NCI-H2029 treated with DMSO at 0.1 percent for 48 hours (cell line): ENCODE results near the gene SPECC1L.

Experiments
- DNase-seq: peaks from one replicate; lab custom pipeline; 2025; lab: John Stamatoyannopoulos, UW

Gene SPECC1L

DNA sequence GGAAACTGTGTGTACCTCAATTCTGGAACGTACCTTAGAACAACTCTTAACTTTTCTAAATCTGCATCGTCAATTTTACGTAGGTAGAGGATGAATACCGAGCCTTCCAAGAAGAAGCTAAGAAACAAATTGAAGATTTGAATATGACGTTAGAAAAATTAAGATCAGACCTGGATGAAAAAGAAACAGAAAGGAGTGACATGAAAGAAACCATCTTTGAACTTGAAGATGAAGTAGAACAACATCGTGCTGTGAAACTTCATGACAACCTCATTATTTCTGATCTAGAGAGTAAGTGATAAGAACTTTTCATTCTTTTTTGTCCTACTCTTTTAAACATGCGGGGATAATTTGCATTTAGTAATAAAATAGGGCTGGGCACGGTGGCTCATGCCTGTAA is 53.5 kb downstream of the SPECC1L start:
- no peak for DNase-seq

DNA sequence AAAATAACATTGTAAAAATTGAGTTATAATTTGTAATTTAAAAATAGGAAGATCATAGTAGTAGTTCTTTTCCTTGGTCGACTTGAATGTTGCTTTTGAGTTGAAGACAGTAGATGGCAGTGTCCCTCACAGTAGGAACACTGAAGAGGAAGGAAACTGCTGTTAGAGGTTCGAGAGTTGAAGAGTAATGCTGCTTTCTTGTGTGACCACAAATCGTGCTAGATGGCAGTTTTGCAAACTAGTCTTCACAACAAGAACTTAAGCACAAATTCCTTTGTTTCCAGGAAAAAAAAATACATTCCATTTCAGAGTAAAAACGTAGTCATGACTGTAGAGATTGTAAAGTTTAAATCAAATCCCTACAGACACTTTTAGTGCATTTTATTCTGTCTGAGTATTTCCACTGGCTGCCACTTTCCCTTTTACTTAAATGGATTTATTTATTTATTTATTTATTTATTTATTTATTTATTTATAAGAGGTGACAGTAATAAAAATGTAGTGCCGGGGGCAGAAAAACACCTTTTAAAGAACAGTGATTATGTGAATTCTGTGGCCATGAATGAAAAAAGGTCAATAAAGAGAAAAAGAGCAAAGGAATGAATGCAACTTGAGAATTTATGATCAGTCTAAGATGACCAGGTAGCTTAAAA is 54.6 kb downstream of the SPECC1L start:
- DNase-seq, result no peak

DNA sequence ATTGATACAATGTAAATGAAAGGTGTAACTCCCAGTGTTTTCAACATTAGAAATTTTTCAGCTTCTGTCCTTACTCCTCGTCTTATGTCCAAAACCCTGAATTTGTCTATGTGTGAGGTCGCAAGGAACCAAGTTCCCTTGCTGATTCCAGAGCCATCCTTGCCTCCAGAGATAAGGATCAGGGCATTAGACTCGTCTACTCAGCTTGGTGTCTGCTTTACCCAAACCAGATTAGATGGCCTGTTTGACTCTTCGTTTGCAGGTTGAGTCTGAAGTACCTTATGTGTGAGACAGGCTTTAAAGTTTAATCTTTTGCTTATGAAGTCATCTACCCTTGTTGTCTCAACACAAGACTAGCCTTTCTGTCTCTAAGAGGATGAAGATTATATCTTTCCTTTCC is 55.6 kb downstream of the SPECC1L start:
- no peak for DNase-seq

DNA sequence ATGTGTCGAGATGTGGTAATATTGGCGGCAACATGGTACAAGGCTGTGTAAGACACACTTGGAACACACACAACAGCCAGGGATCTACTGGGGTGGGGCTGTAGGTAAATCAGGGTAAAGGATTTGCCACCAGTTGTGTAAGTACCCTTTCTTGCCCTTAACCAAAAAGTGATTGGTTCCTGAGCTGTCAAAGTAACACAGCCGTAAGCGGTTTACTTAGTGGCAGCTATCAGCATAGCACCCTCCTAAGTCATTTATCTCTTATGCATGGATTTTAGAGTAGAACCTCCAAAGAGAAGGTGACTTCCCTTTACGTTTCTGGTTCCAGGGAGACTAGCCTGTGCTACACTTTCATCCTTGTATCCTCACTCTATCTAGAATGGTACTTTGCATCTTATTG is 57.2 kb downstream of the SPECC1L start:
- DNase-seq, result no peak

DNA sequence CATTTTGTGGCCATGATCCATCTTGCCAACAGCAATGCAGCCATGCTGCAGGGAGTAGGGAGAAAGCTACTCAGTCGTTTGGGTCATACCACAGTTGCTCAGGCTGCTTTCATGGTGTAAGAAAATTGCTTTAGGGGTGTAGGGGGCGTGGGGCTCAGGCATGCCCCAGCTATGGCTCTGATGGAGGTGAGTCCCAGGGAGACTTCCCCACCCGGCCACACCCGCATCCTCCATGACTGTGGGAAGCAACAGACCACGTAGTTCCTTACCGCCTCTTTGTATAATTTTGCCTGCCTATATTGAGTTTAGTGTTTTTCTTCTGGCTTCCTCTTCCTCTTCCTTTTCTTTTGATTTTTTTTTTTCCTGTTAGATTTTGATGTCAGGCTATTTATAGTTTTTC is 58.8 kb downstream of the SPECC1L start:
- no peak for DNase-seq

DNA sequence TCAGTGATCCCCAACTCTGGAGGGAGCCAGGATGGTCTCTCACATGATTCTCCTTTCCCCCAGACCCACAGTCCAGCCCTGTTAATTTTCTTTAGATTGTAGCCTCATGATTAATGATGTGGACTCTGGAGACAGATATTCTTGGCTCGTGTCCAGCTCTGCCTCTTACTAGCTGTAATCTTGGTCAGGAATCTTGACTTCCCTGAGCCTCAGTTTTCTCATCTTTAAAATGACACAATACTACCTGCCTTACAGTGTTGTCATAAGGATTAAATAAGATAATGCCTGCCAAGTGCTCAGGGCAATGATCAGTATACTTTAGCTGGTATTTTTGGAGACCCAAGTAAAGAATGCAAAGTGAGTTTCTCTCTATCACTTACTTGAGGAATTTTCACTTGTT is 60.0 kb downstream of the SPECC1L start:
- no peak for DNase-seq

DNA sequence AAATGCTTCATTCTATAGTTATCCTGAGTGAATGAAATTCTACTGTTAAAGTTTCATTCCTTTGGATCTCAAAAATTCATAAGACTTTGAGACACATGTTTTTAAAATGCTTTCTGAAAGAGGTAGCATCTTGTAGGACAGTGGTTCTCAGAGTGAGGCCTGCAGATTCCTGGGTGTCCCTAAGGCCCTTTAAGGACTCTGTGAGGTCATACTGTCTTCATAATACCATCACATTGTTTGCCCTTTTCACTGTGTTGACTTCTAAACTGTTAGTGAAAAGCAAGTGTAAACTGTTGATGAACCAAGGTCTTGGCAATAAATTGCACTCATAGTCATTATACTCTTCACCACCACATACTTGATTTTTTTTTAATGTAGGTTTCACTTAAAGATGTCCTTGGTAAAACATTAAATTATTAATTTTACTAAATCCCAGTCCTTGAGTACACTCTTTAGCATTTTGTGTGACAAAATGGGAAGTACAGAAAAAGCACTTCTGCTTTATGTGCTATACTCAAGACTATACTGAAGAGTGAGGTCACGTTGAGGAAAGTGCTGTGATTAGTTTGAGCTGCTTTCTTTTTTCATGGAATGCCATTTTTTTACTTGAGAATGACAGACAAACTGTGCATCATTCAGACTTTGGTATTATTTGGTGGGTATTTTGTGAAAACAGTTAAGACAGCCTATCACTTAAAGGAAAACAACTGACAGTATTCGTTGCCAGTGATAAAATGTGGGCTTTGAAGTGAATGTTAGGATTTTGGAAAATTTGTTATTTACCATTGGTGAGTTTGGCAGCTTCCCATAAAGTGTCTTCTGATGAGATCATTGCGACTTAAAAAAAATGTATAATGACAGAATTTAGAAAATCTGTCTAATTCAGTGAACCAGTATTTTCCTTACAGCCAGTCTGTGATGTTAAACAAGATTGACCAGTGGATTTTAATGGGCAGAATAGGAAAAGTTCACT is 61.1 kb downstream of the SPECC1L start:
- no peak for DNase-seq

DNA sequence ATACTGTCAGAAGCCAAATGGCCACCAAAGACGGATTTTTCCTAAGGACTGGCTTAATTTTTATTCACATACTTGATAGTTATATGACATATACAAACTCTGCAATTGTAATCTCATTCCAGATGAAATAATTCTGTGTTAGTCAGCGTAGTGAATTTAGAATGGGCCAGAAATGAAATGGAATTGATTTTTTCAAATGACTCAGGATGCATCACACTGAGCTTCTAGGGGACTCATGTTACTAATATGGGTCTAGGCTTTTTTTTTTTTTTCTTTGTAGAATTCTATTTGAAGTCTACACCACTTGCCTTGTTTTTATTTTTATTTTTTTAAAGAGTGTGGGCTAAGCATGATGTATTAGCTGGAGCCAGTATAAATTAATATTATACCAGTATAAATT is 62.7 kb downstream of the SPECC1L start:
- DNase-seq, result no peak

DNA sequence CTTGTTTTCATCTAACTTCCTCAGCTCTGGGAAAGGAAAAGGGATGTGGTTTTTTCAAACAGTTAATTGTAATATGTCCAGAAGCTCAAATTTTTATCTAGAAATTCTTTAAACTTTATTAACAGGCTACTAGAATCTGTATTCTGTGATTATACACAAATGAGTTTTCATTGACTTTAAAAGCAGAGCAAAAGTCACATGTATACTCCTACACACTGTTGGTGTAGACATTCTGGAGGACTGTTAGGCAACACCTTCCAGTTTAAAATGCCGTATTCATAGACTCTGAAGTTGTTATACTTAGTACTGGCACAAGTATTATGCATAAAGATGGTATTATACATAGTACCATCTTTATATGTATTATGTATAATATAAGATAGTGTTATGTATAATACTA is 64.9 kb downstream of the SPECC1L start:
- no peak for DNase-seq

DNA sequence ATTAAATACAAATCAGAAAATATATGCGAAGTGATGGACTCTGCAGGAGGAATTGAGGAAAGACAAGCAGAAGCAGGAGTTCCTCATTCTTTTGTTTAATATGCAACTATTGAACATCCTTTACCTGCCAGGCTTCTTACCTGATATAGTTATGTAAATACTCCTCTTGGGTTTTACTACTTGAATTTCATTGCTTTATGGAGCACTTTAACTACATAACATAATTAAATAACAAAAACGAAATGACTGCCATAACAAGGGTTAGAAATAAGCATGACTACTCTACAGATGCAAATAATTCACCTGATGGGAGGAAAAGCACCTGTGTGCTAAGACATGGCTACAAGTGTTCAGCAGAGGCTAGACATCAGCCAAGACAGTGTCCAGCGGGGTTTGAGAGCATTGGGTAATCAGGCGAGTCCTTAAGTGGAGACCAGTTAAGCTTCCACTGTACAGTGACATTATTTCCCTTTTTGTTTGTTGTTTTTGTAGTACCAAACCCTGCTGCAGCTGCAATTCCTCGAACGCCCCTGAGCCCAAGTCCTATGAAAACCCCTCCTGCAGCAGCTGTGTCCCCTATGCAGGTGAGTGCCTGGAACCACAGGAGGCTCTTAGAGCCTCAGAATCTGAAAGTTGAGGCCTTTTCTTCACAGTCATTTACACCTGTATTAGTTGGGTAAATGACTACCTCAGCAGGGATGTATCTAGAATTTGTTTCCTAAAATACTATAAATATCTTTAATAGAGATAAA is 67.4 kb downstream of the SPECC1L start:
- peak; percentile 27 for DNase-seq

DNA sequence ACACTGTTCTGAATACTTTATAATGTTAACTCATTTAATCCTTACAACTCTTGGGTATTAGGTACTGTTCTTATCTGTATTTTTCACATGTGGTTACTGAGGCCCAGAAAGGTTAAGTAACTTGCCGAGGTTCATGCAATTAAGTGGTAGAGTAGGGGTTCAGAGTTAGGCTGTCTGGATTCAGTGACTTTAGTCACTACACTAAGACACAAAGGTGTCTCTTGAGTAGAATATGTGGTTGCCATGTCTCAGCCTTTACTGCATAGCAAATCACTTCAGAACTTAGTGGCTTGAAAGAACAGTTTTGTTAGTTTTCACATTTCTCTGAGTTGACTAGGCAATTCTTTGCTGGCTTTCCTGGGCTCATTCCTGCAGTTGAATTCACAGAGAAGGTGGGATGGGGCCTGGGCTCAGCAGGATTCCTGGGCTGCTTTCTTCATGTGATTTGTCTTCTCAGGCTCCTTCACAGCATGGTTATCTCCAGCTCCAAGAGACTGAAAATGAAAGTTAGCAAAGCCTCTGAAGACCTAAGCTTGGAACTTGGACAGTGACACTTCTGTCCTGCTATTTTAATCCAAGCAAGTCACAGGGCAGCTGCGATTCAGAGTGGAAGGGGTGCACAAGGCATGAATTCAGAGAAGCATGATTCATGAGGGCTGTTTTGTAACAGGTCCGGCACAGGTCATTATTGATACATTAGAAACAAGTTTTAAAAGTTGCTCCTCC is 68.3 kb downstream of the SPECC1L start:
- no peak for DNase-seq

DNA sequence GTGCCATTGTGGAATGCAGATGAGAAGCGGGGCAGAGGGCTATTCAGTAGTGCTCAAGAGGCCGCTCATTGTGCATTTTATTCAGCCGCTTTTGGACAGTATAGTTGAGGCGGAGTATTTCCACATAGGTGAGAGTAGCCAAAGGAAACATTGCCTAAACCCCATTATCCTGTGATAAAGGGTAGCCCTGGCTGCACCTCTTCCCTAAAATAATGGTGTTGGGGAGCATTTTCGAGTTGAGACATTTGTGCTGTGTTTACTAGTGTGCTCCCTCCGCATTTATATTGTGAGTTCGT is 68.8 kb downstream of the SPECC1L start:
- no peak for DNase-seq

DNA sequence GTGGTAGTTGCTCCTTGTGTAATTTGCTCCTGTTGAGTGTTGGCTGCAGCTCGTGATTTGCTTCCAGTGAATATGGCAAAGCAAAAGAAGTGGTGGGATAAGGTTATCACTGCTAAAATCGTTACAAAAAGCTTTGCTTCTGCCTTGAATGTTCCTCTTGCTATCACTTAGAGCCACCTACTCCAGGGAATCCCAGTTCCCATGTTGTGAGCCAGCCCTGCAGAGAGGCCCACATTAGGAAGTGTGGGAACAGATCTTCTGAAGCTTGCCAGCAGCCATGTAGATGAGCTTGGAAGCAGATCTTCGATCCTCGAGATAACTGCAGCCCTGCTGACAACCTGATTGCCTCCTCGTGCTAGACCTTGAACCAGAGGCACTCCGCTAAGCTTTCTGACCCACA is 71.0 kb downstream of the SPECC1L start:
- no peak for DNase-seq

DNA sequence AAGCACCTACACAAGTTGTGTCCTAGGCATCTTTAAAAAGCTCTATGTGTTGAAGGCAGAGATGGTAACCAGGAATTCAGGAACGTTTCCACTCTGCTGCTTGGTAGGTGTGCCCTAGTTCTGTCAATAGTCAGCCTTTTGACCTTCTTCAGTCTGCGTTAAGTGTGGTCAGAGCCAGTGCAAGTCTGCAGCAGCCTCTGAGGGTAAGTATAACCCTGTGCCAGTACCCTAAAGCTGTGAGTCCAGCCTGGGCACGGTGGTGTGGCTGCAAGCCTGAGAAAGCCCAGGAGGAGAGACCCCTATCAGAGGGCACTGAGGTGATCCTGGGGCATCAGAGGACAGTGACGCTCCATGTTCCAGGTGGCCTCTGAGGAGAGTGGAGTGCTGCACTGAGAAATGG is 80.0 kb downstream of the SPECC1L start:
- DNase-seq, result no peak

DNA sequence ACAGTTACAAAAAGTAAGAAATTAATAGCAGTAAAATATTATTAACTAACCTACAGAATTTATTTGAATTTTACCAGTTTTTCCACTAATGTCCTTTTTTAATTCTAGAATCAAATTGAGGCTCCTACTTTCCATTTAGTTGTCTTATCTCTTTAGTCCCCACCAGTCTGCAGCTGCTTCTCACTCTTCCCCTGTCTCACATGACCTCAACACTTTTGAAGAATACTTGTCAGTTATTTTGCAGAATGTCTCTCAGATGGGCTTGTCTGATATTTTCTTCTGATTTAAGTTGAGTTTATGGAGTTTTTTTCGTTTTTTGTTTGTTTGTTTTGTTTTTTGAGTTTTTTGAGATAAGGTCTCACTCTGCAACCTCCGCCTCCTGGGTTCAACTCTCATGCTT is 82.5 kb downstream of the SPECC1L start:
- no peak for DNase-seq

DNA sequence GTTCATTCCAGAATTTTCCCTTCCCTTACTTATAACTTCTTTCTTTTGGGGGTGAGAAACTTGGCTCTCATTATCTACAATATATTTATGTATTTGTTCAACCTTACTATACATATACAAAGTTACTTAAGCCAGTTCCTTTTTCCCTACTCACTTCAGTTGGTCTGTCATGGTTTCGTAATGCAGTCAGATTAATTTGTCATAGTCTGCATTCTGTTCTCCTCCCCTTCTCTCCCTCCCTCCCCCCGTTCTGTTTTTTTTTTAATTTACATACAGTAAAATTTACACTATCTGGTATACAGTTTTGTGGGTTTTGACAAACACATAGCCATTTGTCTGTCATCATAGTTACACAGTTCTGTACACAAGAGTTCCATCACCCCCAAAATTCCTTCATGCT is 84.9 kb downstream of the SPECC1L start:
- DNase-seq, result no peak

DNA sequence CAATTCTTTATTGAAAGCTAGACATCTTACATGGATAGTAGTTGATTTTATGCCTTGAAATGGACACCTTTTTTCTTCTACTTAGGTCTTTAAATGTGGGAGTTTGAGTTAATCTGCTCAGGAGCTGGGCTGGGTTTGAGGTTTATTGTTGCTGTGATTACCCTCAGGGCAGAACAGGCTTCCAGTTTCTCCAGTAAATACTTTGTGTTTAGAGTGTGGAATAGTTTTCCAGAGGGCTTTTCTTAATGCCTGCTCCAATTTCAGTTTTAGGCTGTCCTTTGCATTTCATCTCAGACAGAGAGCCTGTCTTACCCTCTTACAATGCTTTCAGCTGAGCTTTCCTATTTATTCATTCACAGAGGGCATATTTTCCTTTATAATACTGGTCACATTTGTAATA is 86.9 kb downstream of the SPECC1L start:
- no peak for DNase-seq

DNA sequence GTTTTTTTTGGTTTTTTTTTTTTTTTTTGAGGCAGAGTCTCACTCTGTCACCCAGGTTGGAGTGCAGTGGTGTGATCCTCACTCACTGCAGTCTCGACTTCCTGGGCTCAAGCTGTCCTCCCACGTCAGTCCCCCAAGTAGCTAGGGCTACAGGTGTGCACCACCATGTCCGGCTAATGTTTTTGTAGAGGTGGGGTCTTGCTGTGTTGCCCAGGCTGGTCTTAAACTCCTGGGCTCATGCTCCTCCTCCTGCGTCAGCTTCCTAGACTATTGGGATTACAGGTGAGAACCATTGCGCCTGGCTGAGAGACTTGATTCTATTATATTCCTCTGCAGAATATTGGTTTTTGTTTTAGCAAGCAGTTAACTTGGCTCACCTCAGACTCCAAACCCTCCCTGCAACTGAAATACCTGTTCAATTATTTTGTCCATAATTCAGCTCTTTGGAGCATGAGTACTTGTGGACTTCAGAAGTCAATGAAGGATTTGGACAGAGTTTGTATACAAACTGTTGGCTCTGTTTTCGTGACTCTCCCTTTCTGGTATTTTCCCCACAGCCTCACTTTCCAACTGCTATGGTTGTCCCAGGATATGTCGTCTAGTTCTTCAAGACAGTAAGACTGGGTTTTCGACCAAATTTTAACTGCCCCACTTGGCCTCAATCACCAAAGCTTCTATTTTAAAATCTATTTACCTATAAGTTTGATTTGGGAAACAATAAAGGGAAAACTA is 87.6 kb downstream of the SPECC1L start:
- no peak for DNase-seq

DNA sequence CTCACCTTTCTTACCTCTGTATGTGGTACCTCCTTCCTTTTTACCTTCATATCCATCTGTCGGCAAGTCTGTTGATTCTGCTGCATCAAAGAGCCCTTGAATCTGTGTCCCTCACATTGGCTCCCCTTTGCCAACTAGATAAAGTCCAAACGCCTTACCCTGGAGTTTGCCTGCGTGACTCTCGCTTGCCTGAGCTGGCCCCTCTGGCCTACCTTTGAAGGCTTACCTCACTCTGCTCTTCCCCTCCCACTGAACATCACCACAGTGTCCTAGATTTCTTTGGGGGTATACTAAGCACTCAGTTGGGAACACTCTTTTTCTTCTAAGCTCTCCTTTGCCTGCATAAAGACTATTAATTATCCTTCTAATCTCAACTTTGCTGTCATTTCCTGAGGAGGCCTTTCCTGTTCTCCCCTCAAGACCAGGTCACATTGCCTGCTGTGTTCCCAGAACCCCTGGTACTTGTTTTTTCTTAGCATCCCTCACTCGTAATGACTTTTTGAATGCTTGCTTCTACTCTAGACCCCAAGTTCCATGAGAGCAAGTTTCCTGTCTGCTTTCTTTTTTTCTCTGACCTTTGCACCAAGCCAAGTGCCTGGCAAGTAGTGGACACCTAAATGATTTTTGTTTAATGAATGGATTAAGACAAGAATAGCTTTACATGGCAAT is 89.0 kb downstream of the SPECC1L start:
- DNase-seq, result no peak

DNA sequence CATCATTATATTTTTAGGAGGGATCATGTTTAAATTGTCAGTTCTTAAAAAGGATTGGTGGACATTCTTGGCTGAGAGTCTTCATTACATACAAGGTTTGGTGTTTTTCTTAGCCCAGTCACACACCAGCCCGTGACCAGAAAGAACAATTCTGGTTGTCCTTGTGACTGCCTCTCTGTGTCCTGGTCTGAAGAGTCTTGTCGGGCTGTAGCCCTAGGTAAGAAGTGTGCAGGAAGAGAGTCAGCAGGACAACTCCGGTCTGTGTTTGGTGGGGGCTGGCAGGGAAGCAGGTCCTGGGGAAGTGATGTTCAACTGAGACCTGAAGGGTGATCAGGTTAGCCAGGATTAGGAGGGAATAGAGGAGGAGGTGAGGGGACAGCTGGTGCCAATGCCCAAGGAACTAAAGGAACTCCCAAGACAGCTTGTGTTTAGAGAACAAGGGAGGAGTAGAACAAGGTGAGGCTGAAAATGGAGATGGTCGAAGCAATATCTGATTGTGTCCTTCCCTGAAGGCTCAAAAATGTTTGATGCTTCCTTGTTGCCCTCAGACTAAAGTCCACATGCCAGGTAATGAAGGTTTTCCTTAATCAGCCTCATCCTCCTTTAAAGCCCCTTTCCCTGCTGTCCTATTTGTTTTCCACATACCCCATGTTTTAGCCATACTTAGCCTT is 91.5 kb downstream of the SPECC1L start:
- DNase-seq, result no peak

DNA sequence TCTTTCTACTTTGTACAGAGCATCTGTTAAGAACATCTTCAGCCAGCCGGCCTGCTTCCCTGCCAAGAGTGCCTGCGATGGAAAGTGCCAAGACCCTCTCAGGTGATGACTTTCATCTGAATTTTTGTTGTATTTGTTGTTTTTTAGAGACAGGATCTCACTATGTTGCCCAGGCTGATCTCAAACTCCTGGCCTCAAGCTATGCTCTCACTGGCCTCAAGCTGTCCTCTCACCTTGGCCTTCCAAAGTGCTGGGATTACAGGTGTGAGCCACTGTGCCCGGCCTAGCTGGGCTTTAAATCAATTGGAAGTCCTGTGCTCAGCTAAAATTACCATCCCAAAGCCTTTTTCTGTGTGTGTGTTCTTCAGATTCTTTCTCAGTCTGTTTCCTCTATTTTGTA is 92.6 kb downstream of the SPECC1L start:
- DNase-seq, result no peak
